Muscle of leg (tissue), 9 donors: Measurements from ENCODE around the gene EEIG2. TPM values are rescaled to one million over a fixed set of nuclear protein-coding genes. Genes with fewer than 3 reads are reported as not detected.

Experiments used
- polyA plus RNA-seq, 8 donors: library from polyadenylated mRNA; unstranded; fragments of 120-200 nt; gene quantifications; one replicate each; pipeline versions ENCODE4 v1.2.1 to v1.2.3, GENCODE V29; 2013; ENCODE audit warnings: inconsistent platforms in 1 of 8, low replicate concordance in 1 of 8; ENCODE audit not compliant: insufficient read length in 8 of 8, insufficient read depth in 1 of 8
- total RNA-seq: library from RNA; stranded (reverse); fragments of 120-200 nt; gene quantifications from one replicate; pipeline ENCODE4 v1.2.4, GENCODE V29; 2013

Gene EEIG2
- total and polyA plus RNA-seq, 9 donors, result 9.0 to 17.3 (median 10.8) TPM

Other genes with a start within 250 kb of the EEIG2 start
- not detected for gene NBPF6, start 109.8 kb upstream of the EEIG2 start, total RNA-seq
- gene NBPF6, start 109.8 kb upstream of the EEIG2 start, polyA plus RNA-seq, result not detected
- gene HENMT1, start 101.0 kb downstream of the EEIG2 start, total RNA-seq, result 20.3 TPM
- gene HENMT1, start 101.0 kb downstream of the EEIG2 start, polyA plus RNA-seq, result 10 to 100 TPM; 17.5 to 24.2 (median 19.9) TPM
- 13.7 TPM for gene PRPF38B, start 132.2 kb downstream of the EEIG2 start, total RNA-seq
- 10 to 100 TPM; 40.1 to 55.8 (median 44.1) TPM for gene PRPF38B, start 132.2 kb downstream of the EEIG2 start, polyA plus RNA-seq
- not detected for gene FNDC7, start 152.8 kb downstream of the EEIG2 start, total RNA-seq
- under 1 TPM in 1 of 8 donors, not detected in 7; 0.11 TPM for gene FNDC7, start 152.8 kb downstream of the EEIG2 start, polyA plus RNA-seq
- gene STXBP3, start 186.6 kb downstream of the EEIG2 start, total RNA-seq, result 28.8 TPM
- 10 to 100 TPM; 23.7 to 32.9 (median 27.4) TPM for gene STXBP3, start 186.6 kb downstream of the EEIG2 start, polyA plus RNA-seq